Measurements from ENCODE around the gene TSPAN14. TPM values are rescaled to one million over a fixed set of nuclear protein-coding genes. Genes with fewer than 3 reads are reported as not detected.

Gene TSPAN14
- total and polyA plus RNA-seq, 5 donors from 2014 or later, result 157 to 270 (median 190) TPM

- Mint-ChIP-seq H3K9me3 (no peaks in the 10 kb centered on the region), H3K4me3 (peak overlapping the region; percentile 79 to 100 (median 97)), H3K27me3 (no peaks in the 10 kb centered on the region), H3K27ac (peak overlapping the region; percentile 89 to 98 (median 91)), H3K36me3 (peaks cover 25% of the 10 kb centered on the region), H3K4me1 (peaks cover 19 to 86% (median 65%) of the 10 kb centered on the region in 4 donors)
- peak; percentile 69 to 70 for ATAC-seq (ENCODE audit: low read depth in 2 of 2)
- Histone ChIP-seq H3K4me1 (ENCODE audit: control insufficient read depth, insufficient read depth, low read length, poor library complexity, severe bottlenecking) (peaks cover 85% of the 10 kb centered on the region), H3K9me3 (ENCODE audit: control insufficient read depth in 2 of 2, low read length in 2 of 2) (no peaks in the 10 kb centered on the region), H3K4me3 (ENCODE audit: low read depth, low read length) (peak overlapping the region; percentile 93), H3K27me3 (ENCODE audit: control insufficient read depth, insufficient read depth, low read length) (no peaks in the 10 kb centered on the region), H3K27ac (ENCODE audit: insufficient read depth, low read length, poor library complexity, severe bottlenecking) (peak overlapping the region; percentile 80), H3K36me3 (ENCODE audit: control insufficient read depth, insufficient read depth, low read length) (peaks cover 11% of the 10 kb centered on the region)
- DNase-seq, result peak; percentile 40 to 93 (median 55)
Observed at GRCh38 chr10:80459047-80459865, 5.1 kb downstream of the TSPAN14 start.

GRCh38 chr10:80460399-80461207 lies 6.5 kb downstream of the TSPAN14 start:
- Histone ChIP-seq H3K4me3 (ENCODE audit: low read depth, low read length) (peak overlapping the region; percentile 93), H3K4me1 (ENCODE audit: control insufficient read depth, insufficient read depth, low read length, poor library complexity, severe bottlenecking) (peaks cover 96% of the 10 kb centered on the region), H3K27ac (ENCODE audit: insufficient read depth, low read length, poor library complexity, severe bottlenecking) (peak overlapping the region; percentile 80), H3K27me3 (ENCODE audit: control insufficient read depth, insufficient read depth, low read length) (no peaks in the 10 kb centered on the region), H3K9me3 (ENCODE audit: control insufficient read depth in 2 of 2, low read length in 2 of 2) (no peaks in the 10 kb centered on the region), H3K36me3 (ENCODE audit: control insufficient read depth, insufficient read depth, low read length) (peaks cover 11% of the 10 kb centered on the region)
- Mint-ChIP-seq H3K9me3 (no peaks in the 10 kb centered on the region), H3K27me3 (no peaks in the 10 kb centered on the region), H3K36me3 (peaks cover 25% of the 10 kb centered on the region), H3K27ac (peak overlapping the region; percentile 89 to 98 (median 91)), H3K4me3 (peak overlapping the region; percentile 79 to 100 (median 97)), H3K4me1 (peaks cover 19 to 99% (median 71%) of the 10 kb centered on the region in 4 donors)
- ATAC-seq (ENCODE audit: low read depth in 2 of 2) (no peak), DNase-seq (no peak)

GRCh38 chr10:80461208-80462183 lies 7.4 kb downstream of the TSPAN14 start:
- peaks cover 11% of the 10 kb centered on the region for H3K36me3 ChIP-seq (ENCODE audit: control insufficient read depth, insufficient read depth, low read length)
- Mint-ChIP-seq H3K27me3 (no peaks in the 10 kb centered on the region), H3K9me3 (no peaks in the 10 kb centered on the region), H3K27ac (peak overlapping the region; percentile 89 to 98 (median 91)), H3K4me3 (peak overlapping the region; percentile 79 to 100 (median 97)), H3K36me3 (peaks cover 25% of the 10 kb centered on the region), H3K4me1 (peaks cover 24 to 100% (median 75%) of the 10 kb centered on the region in 4 donors)
- peaks cover 96% of the 10 kb centered on the region for H3K4me1 ChIP-seq (ENCODE audit: control insufficient read depth, insufficient read depth, low read length, poor library complexity, severe bottlenecking)
- peak overlapping the region; percentile 85 for H3K27ac ChIP-seq (ENCODE audit: insufficient read depth, low read length, poor library complexity, severe bottlenecking)
- peak overlapping the region; percentile 93 for H3K4me3 ChIP-seq (ENCODE audit: low read depth, low read length)
- H3K9me3 ChIP-seq (ENCODE audit: control insufficient read depth in 2 of 2, low read length in 2 of 2), result no peaks in the 10 kb centered on the region
- DNase-seq, result no peak
- ATAC-seq (ENCODE audit: low read depth in 2 of 2), result no peak
- H3K27me3 ChIP-seq (ENCODE audit: control insufficient read depth, insufficient read depth, low read length), result no peaks in the 10 kb centered on the region

- peak overlapping the region; percentile 85 for H3K27ac ChIP-seq (ENCODE audit: insufficient read depth, low read length, poor library complexity, severe bottlenecking)
- no peaks in the 10 kb centered on the region for H3K27me3 ChIP-seq (ENCODE audit: control insufficient read depth, insufficient read depth, low read length)
- DNase-seq (no peak), ATAC-seq (ENCODE audit: low read depth in 2 of 2) (no peak)
- no peaks in the 10 kb centered on the region for H3K27me3 Mint-ChIP-seq
- H3K4me1 ChIP-seq (ENCODE audit: control insufficient read depth, insufficient read depth, low read length, poor library complexity, severe bottlenecking), result peaks cover 100% of the 10 kb centered on the region
- peaks cover 24 to 100% (median 81%) of the 10 kb centered on the region in 4 donors for H3K4me1 Mint-ChIP-seq
- peak overlapping the region; percentile 89 to 99 (median 91) for H3K27ac Mint-ChIP-seq
- H3K4me3 ChIP-seq (ENCODE audit: low read depth, low read length), result peak overlapping the region; percentile 93
- H3K9me3 ChIP-seq (ENCODE audit: control insufficient read depth in 2 of 2, low read length in 2 of 2), result no peaks in the 10 kb centered on the region
- H3K36me3 ChIP-seq (ENCODE audit: control insufficient read depth, insufficient read depth, low read length), result peaks cover 9% of the 10 kb centered on the region
- H3K4me3 Mint-ChIP-seq, result peak overlapping the region; percentile 79 to 100 (median 97)
- H3K9me3 Mint-ChIP-seq, result no peaks in the 10 kb centered on the region
- H3K36me3 Mint-ChIP-seq, result peaks cover 24% of the 10 kb centered on the region
Observed at GRCh38 chr10:80462299-80462980, 8.3 kb downstream of the TSPAN14 start.

GRCh38 chr10:80462981-80463741 lies 9.1 kb downstream of the TSPAN14 start:
- H3K4me3 Mint-ChIP-seq, result peak overlapping the region; percentile 79 to 100 (median 92)
- peaks cover 100% of the 10 kb centered on the region for H3K4me1 ChIP-seq (ENCODE audit: control insufficient read depth, insufficient read depth, low read length, poor library complexity, severe bottlenecking)
- peaks cover 9% of the 10 kb centered on the region for H3K36me3 ChIP-seq (ENCODE audit: control insufficient read depth, insufficient read depth, low read length)
- peak overlapping the region; percentile 89 to 99 (median 91) for H3K27ac Mint-ChIP-seq
- no peaks in the 10 kb centered on the region for H3K27me3 ChIP-seq (ENCODE audit: control insufficient read depth, insufficient read depth, low read length)
- no peaks in the 10 kb centered on the region for H3K9me3 ChIP-seq (ENCODE audit: control insufficient read depth in 2 of 2, low read length in 2 of 2)
- H3K27ac ChIP-seq (ENCODE audit: insufficient read depth, low read length, poor library complexity, severe bottlenecking), result peak overlapping the region; percentile 85
- no peaks in the 10 kb centered on the region for H3K9me3 Mint-ChIP-seq
- ATAC-seq (ENCODE audit: low read depth in 2 of 2) (peak; percentile 16 to 26), DNase-seq (no peak)
- peaks cover 20% of the 10 kb centered on the region for H3K36me3 Mint-ChIP-seq
- no peaks in the 10 kb centered on the region for H3K27me3 Mint-ChIP-seq
- peak overlapping the region; percentile 93 for H3K4me3 ChIP-seq (ENCODE audit: low read depth, low read length)
- H3K4me1 Mint-ChIP-seq, result peaks cover 24 to 100% (median 82%) of the 10 kb centered on the region in 4 donors

- no peaks in the 10 kb centered on the region for H3K9me3 ChIP-seq (ENCODE audit: control insufficient read depth in 2 of 2, low read length in 2 of 2)
- H3K27me3 ChIP-seq (ENCODE audit: control insufficient read depth, insufficient read depth, low read length), result no peaks in the 10 kb centered on the region
- DNase-seq (no peak), ATAC-seq (ENCODE audit: low read depth in 2 of 2) (no peak)
- H3K4me1 ChIP-seq (ENCODE audit: control insufficient read depth, insufficient read depth, low read length, poor library complexity, severe bottlenecking), result peaks cover 100% of the 10 kb centered on the region
- peak overlapping the region; percentile 89 to 99 (median 91) for H3K27ac Mint-ChIP-seq
- peak overlapping the region; percentile 79 to 100 (median 86) for H3K4me3 Mint-ChIP-seq
- H3K36me3 ChIP-seq (ENCODE audit: control insufficient read depth, insufficient read depth, low read length), result peaks cover 9% of the 10 kb centered on the region
- peak overlapping the region; percentile 93 for H3K4me3 ChIP-seq (ENCODE audit: low read depth, low read length)
- H3K27me3 Mint-ChIP-seq, result no peaks in the 10 kb centered on the region
- peaks cover 23% of the 10 kb centered on the region for H3K36me3 Mint-ChIP-seq
- H3K4me1 Mint-ChIP-seq, result peaks cover 22 to 100% (median 79%) of the 10 kb centered on the region in 4 donors
- no peaks in the 10 kb centered on the region for H3K9me3 Mint-ChIP-seq
- H3K27ac ChIP-seq (ENCODE audit: insufficient read depth, low read length, poor library complexity, severe bottlenecking), result peak overlapping the region; percentile 85
Observed at GRCh38 chr10:80463868-80464267, 9.8 kb downstream of the TSPAN14 start.
